HG03565 (cell line): ENCODE results near the gene ZNF367.

Experiments
- ATAC-seq: cut with Tn5 transposase; IDR thresholded peaks from one replicate; pipeline ENCODE4 v1.9.1; 2021; ENCODE audit warnings: mild to moderate bottlenecking, moderate library complexity; ENCODE audit not compliant: unreplicated experiment

Gene ZNF367

GRCh38 chr9:96437454-96437853, 19.3 kb upstream of the ZNF367 start:
- ATAC-seq: no peak

- no peak for ATAC-seq
Measured at GRCh38 chr9:96436456-96437126, 18.4 kb upstream of the ZNF367 start.

- ATAC-seq: no peak
Measured at GRCh38 chr9:96436063-96436455, 17.9 kb upstream of the ZNF367 start.

- ATAC-seq: no peak
Measured at GRCh38 chr9:96435345-96435744, 17.2 kb upstream of the ZNF367 start.

GRCh38 chr9:96430377-96430776, 12.2 kb upstream of the ZNF367 start:
- no peak for ATAC-seq

GRCh38 chr9:96429732-96430131, 11.6 kb upstream of the ZNF367 start:
- ATAC-seq: no peak

- ATAC-seq: no peak
Measured at GRCh38 chr9:96425500-96426169, 7.5 kb upstream of the ZNF367 start.

- no peak for ATAC-seq
Measured at GRCh38 chr9:96423985-96424336, 5.8 kb upstream of the ZNF367 start.

- ATAC-seq: no peak
Measured at GRCh38 chr9:96423322-96423984, 5.3 kb upstream of the ZNF367 start.

GRCh38 chr9:96420468-96421219, 2.5 kb upstream of the ZNF367 start:
- no peak for ATAC-seq

GRCh38 chr9:96419691-96419969, 1.5 kb upstream of the ZNF367 start:
- no peak for ATAC-seq

GRCh38 chr9:96418920-96419690, 935 bp upstream of the ZNF367 start:
- ATAC-seq: peak; percentile 22

GRCh38 chr9:96417661-96418082, 498 bp downstream of the ZNF367 start:
- ATAC-seq: peak; percentile 2

- ATAC-seq: peak; percentile 21
Measured at GRCh38 chr9:96417051-96417586, 1.1 kb downstream of the ZNF367 start.

GRCh38 chr9:96413302-96414221, 4.6 kb downstream of the ZNF367 start:
- ATAC-seq: no peak

- no peak for ATAC-seq
Measured at GRCh38 chr9:96412174-96412913, 5.8 kb downstream of the ZNF367 start.

- no peak for ATAC-seq
Measured at GRCh38 chr9:96411129-96411838, 6.9 kb downstream of the ZNF367 start.
